CD4-positive, alpha-beta T cell treated with Interleukin-6 for 4 hours (primary cell): ENCODE results near the gene GYPC.
A peak's percentile ranks its signal among the peaks of the same experiment; 100 is the strongest.

Experiments
- DNase-seq: peaks from one replicate; pipeline ENCODE4 v3.0.0-alpha.2; 2020; ENCODE audit warnings: mixed read lengths

Gene GYPC

DNA sequence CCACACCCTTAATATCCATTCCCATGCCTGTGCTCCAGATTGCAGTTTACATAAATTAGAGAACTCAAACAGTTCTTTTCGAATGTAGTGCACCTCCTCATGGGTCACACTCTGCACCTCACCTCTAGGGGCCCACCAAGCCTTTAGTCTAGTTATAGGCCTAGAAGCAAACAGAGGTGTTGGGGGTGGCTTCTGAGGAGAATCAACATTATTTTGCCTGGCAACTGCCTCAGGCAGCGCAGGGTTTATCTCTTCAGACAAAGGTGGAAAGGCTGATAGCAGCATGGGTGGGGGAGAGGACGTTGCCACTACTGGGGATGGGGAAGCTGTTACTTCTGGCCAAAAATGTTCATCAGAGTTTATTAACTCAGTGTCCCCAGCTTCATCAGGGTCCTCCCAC is 5.0 kb upstream of the GYPC start:
- DNase-seq: no peak

DNA sequence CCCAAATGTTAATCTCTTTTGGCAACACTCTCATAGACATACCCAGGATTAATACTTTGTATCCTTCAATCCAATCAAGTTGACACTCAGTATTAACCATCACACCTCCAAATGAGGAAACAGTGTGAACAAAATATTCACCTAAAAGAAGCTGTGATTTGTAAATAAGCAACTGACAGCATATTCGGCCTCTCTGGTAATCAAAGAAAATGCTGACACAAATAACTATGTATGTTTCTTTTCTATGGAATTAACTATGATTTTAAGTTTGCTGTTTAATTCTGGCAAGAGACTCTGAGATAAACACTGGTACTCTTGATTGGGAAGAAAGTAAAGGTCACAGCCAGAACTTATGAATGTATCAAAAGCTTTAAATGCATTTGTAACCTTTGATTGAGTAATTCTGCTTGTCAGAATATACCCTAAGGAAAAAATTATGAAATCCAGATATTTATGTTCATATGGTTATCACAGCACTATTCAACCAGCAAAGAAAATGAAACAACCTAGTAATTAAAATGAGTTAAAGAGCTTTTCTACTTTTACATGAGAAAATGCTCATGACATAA is 3.6 kb upstream of the GYPC start:
- no peak for DNase-seq

DNA sequence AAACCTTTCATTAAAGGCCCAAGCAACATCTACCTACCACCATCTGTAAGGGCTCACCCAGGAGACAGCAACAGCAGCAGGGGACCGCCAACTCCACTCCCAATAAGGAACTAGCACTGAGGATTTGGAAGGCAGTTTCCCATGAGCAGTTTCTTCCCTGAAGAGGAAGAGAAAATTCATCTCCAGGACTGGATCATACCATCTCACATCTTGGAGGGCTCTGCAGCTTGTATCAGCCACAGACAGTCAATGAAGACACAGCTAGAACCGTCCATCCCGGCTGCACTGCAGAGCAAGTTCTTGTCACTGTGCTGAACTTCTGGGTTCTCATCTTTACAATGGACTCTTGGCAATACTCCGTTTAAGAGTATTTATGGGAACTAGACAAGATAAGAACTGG is 2.8 kb upstream of the GYPC start:
- no peak for DNase-seq

DNA sequence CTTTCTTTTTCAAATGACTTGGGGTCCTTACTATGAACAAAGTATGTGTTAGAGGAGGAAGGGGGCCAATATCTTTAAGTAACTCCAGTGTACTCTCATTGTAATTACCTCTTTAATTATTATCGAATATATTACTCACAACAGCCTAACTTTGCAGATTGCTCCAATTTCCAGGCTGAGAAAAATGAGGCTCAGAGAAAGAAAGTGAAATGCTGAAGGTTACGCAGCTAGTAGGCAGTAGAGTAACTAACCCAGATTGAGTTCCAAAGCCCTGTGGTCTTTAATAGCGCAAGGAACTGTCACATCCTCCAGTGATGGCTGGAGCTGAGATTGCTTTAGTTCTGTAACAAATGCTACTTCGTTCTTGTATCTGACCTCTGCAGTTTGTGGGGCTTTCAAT is 2.2 kb upstream of the GYPC start:
- DNase-seq: no peak

DNA sequence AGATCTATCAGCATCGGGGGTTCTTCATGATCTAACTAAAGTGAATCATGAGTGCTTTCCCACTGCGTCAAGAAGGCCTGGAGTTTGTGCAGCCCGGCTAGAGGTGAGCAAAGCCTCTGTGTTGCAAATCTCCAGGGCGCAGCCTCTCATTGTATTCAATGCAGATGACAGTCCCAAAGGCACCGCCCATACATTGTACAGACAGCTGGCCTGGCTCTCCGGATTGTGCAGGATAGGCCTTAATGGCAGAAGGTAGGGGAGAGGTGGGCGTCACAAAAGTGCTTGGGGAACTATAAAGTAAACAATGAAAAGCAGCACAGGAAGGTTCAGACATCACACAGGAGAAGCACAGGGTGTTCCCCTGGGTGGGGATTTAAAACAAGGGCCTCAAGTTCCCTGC is 907 bp upstream of the GYPC start:
- DNase-seq: no peak

DNA sequence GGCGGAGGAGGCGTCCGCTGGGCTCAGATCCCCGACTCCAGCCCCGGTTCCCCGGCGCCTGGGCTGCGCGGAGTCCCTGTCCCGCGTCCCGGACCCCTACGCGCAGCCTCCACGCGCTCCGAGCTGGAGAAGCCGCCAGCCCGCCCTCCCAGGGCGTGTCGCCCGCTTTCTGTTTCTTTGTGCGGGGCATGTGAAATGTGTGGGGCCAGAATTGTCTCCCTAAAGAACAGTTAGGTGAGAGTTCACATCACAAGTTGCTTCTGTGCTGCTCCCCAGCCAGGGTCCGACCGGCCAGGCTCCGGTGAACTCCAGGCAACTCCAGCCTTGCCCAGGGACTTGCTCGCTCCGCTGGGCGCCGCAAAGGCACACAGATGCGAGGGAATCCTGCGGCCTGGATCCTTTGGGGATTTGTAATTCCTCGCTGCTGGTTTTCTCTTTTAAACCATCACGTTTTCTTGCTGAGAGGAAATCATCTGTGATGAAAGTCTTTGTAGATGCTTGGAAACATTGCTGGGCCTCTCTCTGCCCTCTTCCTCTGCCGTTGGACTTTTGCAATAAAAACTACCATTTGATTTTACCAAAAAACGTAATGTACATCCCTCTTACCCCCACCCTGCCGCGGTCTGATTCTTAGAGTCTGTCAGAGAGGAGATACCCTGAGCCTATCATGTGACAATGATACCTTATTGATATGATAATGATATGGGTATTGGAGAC is 631 bp downstream of the GYPC start:
- peak; percentile 56 for DNase-seq

DNA sequence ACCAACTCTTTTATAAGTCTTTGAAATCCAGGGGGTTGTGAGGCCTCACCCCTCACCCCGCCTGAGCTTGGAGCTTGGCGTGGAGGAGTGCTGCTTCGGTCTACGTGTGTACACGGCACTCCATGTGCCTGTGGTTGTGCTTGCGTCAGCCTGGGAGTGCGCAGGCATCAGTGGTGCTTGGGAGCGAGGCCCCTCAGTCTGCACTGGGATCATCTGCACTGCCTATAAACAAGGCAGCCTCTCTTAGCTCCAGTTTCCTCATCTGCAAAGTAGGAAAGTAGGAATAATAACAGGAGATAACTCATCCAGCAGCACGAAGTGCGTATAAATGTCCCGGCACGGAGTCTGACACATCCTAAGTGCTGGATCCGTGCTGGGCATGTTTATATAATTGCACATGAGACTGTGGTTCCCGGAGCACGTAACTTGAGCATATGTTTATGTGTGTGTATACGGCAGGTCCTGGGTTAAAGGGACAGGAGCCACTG is 1.2 kb downstream of the GYPC start:
- DNase-seq: peak; percentile 53

DNA sequence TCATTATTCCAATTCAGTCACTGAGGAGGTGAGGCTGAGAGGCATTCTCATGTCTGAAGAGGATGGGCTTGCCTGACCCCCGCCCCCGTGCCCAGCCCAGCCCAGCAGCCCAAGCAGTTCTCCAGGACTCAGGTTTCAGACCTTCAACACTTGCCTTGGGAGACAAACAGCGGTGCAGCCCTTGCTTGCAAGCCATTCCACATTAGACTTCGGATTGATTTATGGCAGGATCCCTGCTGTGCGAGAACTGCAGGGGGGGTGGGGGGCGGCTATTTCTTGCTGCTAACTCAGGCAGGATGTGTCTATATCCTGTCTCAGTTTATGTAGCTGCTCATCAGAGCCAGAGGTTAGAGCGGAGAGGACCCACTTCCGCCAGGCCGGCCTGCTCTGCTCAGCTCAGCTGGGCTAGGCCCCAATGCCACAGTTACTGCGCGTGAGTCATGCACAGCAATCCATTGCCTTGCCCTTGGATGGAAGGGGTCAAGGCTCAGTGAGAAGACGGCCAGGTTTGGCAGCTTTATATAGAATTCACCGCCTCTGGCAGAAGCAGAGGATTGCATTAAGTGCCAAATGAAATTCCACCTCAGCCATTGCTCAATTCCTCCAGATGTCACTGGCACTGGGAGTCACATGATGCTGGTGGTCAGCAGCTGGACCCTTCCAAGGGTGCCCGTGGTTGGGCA is 1.8 kb downstream of the GYPC start:
- peak; percentile 85 for DNase-seq

DNA sequence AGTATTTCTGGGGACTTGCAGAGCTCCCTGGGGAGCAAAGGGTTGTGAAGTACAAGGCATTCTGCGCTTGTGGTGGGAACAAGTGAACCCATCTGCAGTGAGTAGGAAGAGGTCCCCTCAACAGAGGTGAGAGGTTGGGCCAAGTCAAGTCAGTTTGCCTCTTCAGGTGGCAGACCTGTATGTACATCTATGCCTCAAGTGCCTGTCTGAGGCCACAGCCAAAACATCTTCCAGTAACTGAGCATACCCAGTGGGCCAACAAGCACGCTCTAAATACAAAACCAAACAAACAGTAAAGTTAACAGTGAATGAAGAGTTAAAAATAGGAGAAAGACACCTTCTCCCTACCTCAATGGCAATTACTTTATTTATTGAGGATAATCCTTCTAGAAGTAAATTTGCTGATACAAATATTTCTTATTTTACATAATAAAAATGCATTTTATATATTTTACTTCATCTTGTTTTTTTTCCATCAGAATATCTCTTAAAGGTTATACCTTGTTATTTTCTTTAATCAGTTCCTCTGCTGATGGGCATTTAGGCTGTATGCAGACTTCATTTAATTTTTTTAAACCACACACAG is 2.5 kb downstream of the GYPC start:
- peak; percentile 23 for DNase-seq

DNA sequence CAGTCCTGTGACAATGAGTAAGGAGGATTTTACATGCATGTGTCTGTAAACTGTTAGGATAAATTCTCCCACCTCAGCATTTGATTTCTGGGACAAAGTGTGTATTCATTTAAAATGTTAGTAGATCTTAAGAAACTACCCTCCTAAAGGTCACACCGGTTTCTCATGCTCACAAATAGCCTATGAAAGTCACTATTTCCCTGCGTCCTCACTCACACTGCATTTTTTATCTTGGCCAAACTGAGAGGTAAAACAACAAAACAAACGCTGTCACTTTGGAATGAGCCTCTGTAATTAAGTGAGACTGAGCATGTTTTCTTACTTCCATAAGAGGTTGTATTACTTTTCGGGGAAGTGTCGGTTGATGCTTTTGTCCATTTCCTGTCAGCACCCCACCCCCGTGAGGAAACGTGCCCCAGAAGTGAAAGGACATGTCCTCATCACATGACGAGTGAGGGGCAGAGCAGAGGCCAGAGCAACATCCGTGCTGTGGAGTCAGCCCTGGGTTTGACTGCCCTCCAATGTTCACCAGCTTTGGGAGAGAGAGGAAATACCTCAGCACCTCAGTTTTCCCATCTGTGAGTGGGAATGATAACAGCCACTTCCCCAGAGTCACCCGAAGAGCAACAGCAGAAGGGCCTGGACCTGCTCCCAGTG is 3.1 kb downstream of the GYPC start:
- DNase-seq: peak; percentile 71

DNA sequence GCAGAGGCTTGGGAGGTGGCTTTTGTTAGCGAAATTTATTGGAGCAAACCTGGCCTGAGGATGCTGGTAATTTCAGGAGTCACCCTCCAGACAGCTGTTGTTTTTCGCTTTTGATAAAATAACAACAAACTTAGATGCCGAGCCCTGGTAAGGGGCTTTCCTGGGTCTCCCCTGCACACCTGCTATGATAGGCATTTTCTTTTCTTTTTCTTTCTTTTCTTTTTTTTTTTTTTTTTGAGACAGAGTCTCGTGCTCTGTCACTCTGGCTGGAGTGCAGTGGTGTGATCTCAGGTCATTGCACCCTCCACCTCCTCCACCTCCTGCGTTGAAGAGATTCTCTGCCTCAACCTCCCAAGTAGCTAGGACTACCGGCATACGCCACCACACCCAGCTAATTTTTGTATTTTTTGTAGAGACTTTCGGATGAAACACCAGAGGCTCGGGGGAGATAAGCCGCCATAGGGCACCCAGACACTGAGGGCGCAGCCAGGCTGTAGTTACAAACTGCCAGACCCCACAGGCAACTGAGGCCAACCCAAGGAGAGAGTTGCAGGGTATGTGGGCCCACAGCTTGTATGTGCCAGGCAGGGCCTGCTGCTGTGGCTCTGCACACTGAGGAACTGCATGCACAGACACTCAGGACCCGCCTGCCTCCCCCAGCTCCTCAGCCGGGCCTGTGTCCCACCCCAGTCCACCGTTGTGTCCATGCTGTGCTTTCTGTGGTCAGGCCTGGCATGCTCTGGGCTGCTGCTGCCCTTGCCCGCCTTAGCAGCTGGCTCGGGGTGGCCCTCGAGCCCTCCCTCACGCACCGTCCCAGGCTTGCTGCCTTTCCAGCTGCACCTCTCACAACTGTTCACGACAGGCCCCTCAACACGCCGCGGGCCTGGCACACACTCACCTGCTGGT is 3.9 kb downstream of the GYPC start:
- no peak for DNase-seq

DNA sequence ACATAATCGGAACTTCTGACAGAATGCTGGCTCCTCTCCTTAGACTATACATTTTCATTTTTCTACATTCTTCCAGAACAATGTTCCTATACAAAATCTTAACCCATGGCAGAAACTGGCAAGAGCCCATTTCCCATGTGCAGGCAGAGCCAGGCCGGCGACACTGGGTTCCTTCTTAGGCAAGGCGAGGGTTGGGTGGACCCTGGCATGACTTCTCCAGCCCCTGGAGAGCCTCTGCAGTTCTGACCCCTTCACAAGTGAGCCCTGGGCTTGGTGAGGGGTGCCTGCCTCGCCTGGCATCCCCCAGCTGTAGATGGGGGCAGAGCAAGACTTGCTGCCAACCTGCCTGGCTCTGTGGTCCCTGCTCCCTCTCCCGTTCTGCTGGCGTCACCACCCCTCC is 5.0 kb downstream of the GYPC start:
- no peak for DNase-seq

DNA sequence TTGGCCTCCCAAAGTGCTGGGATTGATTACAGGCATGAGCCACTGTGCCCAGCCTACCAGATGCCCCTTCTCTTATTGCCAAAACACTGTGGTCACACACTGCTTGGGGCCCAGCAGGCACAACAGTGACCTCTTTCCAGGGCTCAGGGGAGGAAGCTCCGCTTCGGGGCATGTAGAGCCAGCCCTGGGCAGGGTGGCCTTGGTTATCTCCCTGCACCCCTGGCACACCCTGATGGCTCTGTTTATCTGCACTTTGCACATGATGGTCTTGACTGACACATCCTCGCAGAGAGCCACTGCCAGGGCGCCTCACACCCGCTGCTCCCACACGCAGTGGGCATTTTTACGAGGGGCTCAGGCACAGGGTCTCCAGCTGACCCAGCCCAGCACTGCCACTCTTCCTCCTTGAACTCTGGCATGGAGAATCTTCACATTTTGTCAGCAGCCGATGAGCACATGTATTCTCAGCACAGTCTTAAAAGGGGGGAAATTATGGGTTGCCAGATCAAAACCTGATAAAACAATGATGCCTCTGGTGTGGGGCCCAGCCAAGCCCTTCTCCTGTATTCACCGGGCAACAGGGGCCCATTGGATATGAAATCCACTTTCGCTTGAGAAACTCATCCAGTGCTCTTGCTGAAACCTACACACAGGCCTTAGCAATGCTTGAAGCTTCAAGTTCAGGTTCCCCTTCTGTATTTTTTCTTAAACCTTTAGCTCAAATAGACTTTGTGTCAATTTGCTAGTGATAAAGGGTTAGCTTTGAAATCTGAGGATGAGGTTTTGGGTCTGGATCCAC is 5.9 kb downstream of the GYPC start:
- DNase-seq: no peak

DNA sequence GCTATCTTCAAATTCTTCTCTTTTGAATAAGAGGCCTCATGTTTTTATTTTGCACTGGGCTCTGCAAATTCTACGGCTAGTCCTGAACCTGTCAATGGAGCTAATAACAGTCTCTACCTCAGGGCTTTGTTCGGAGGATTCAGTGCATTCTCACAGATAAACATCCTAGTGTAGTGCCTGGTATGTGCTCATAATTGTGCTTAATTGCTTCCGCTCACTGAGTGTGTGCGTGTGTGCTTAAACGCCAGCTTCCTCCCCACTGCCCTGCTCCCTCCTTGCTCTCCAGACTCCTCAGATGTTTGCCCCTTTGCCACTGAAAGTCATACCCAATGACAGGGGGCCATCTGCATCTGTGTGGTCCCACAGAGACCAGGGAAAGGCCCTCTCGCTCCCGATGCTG is 6.7 kb downstream of the GYPC start:
- peak; percentile 57 for DNase-seq

DNA sequence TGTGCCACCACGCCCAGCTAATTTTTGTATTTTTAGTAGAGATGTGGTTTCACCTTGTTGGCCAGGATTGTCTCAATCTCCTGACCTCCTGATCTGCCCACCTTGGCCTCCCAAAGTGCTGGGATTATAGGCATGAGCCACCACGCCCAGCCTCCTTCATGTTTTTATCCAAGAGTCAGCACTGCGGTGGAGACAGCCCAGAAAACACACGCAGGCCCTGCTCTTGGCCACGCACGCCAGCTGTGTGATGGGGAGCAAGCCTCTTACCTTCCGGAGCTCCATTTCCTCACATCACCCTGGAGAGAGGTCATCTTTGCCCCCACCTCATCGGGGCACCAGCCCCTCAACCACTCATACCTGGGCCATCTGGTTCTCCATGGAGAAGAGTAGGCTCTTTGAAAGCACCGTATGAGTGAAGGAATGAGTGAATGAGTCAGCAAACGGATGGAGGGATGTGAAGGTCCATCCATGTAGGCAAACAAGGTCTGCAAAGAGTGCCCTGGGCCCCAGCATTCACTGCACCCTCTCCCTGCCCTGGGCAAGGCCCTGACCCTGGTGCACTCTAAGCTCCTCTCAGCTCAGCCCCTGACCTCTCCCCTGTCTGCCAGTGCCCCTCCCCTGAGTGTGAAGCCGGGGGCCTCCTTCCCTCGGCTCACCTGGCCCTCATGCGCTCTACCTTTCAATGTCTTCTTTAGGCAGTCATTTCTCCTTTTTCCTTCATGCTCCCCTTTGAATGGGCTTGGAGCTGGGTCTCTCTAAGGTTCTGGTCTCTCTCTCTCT is 7.4 kb downstream of the GYPC start:
- no peak for DNase-seq

DNA sequence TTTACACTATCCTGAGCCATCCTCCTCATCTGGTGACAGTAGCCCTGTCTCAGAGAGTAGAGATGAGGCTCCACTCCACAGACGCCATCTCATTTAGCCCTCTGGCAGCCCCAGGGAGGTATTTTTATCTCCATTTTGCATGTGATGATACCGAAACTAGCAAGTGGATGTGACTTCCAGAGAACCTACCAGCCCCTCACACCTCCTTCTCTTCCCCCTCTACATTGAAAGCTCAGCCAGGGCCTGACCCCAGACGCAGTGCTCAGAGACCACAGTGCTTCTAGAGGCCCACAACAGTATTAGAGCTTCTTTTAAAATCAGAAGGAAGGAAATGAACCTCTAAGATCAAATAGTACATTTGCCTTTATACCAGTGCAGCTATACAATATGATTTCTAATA is 8.3 kb downstream of the GYPC start:
- peak; percentile 35 for DNase-seq

DNA sequence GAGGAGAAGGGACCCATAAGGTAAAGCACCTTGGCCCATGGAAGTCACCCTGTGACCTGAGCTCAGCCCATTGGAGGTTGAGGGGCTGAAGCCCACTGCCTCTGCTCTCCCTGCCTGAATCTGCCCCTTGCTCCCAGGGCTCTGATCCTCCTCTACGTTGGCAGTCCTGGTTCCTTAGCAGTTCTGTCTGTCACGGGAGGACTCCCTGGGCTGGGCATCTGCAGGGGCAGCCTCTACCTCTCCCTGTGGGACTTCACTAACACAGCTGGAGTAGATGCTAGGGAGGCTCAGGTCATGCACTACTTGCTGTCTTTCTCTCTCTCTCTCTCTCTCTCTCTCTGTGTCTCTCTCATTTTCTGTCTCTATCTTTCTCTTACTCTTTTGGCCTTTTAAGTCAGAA is 8.7 kb downstream of the GYPC start:
- no peak for DNase-seq

DNA sequence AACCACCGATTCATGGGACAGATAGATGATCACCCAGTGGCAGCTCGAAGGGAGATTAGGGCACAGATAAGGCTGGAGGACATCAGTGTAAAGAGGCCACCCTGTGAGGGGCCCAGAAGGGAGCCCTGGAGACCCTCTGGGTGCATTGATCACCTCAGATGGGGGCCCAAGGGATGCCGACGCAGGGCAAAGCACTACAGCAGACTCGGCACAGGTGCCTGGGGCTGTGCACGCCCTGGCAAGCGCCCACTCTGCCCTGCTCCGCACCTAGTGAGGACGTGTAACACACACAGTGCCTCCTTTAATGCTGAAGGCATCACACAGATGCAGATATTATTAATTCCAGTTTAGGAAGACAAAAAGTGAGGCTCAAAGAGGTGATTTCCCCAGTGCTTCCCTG is 9.5 kb downstream of the GYPC start:
- no peak for DNase-seq

DNA sequence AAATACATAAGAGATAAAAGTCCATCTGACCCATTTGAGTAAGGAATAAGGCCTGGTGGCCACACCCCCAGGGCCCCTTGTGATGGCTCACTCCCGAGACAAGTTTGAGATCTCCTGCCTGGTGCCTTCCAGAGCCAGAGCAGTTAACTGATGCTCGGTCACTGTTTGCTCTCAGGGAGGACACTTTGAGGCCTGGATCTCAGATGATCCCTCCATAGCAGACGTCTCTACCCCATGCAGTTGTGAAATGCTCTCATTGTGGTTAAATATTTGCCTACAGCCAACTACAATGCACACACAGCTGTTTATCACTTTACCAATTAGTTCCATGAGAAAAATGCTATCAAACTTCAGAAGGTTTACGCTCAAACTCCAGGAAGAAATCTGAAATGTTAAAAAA is 12.3 kb downstream of the GYPC start:
- no peak for DNase-seq

DNA sequence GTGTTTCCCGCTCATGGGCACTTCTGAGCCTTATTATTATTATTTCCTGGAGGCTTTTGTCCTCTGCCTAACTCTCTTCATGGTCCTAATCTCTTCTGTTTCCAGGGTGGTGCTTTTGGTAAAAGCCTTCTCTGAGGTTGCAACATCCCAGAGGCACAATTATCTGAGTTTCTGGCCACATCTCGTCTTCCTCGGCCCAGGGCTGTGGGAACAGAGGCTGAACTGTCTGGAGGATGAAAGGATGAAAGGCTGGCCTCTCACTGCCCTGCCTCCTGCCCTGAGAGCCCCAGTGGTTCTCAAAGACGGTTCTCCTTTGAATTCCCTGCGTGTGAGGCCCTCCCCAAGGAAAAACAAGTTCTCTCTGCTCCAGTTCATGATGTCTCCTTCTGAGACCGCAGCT is 13.8 kb downstream of the GYPC start:
- DNase-seq: no peak

DNA sequence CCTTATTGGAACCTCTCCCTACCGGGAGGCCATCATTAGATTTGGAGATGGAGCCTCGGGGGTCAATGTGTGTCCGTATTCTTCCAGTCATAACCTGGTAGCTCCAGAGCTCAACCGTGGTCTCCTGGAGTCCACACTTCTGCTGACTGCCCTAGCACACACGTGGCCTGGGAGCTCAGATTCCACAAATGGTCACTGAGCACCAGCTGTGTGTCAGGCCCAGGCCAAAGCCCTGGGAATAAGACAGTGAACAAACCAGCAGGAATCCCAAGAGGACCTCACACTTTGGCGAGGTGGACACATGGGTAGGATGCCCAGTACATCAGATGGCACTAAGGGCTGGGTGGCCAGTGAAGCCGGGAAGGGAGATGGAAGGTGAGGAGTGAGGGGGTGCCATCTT is 15.5 kb downstream of the GYPC start:
- DNase-seq: no peak
